ENCODE measurements around the gene NSUN2.
A peak's percentile ranks its signal among the peaks of the same experiment; 100 is the strongest.

The NSUN2 gene

GRCh38 chr5:6590581-6590980, 42.3 kb downstream of the NSUN2 start:
- no peak overlapping the region for H3K27ac ChIP-seq (ENCODE audit: low read depth, low read length)
- no peaks in the 10 kb centered on the region for H3K27me3 ChIP-seq (ENCODE audit: control insufficient read depth in 1 of 2, insufficient read depth in 2 of 2, low read length in 2 of 2)
- H3K9me3 ChIP-seq (ENCODE audit: low read length): no peaks in the 10 kb centered on the region
- H3K36me3 ChIP-seq (ENCODE audit: insufficient read depth, low read length): no peaks in the 10 kb centered on the region
- no peaks in the 10 kb centered on the region for H3K4me1 ChIP-seq (ENCODE audit: insufficient read depth, low read length)
- no peak overlapping the region for H3K9ac ChIP-seq (ENCODE audit: low read length)
- H3K4me3 ChIP-seq (ENCODE audit: low read depth in 1 of 2, low read length in 2 of 2): no peak overlapping the region

- no peak overlapping the region for H3K4me3 ChIP-seq (ENCODE audit: low read depth in 1 of 2, low read length in 2 of 2)
- H3K27me3 ChIP-seq (ENCODE audit: control insufficient read depth in 1 of 2, insufficient read depth in 2 of 2, low read length in 2 of 2): peaks cover 0 to 3% of the 10 kb centered on the region in 2 donors
- no peak overlapping the region for H3K9ac ChIP-seq (ENCODE audit: low read length)
- H3K9me3 ChIP-seq (ENCODE audit: low read length): no peaks in the 10 kb centered on the region
- no peaks in the 10 kb centered on the region for H3K4me1 ChIP-seq (ENCODE audit: insufficient read depth, low read length)
- no peak overlapping the region for H3K27ac ChIP-seq (ENCODE audit: low read depth, low read length)
- H3K36me3 ChIP-seq (ENCODE audit: insufficient read depth, low read length): no peaks in the 10 kb centered on the region
These were observed 45.7 kb downstream of the NSUN2 start for GRCh38 chr5:6587171-6587570.

- H3K27me3 ChIP-seq (ENCODE audit: control insufficient read depth in 1 of 2, insufficient read depth in 2 of 2, low read length in 2 of 2): peaks cover 0 to 3% of the 10 kb centered on the region in 2 donors
- no peaks in the 10 kb centered on the region for H3K36me3 ChIP-seq (ENCODE audit: insufficient read depth, low read length)
- no peak overlapping the region for H3K27ac ChIP-seq (ENCODE audit: low read depth, low read length)
- no peaks in the 10 kb centered on the region for H3K4me1 ChIP-seq (ENCODE audit: insufficient read depth, low read length)
- H3K9me3 ChIP-seq (ENCODE audit: low read length): no peaks in the 10 kb centered on the region
- H3K9ac ChIP-seq (ENCODE audit: low read length): no peak overlapping the region
- H3K4me3 ChIP-seq (ENCODE audit: low read depth in 1 of 2, low read length in 2 of 2): no peak overlapping the region
These were observed 46.2 kb downstream of the NSUN2 start for GRCh38 chr5:6586647-6587042.

- no peak overlapping the region for H3K4me3 ChIP-seq (ENCODE audit: low read depth in 1 of 2, low read length in 2 of 2)
- H3K27me3 ChIP-seq (ENCODE audit: control insufficient read depth in 1 of 2, insufficient read depth in 2 of 2, low read length in 2 of 2): peaks cover 0 to 3% of the 10 kb centered on the region in 2 donors
- no peaks in the 10 kb centered on the region for H3K36me3 ChIP-seq (ENCODE audit: insufficient read depth, low read length)
- no peaks in the 10 kb centered on the region for H3K9me3 ChIP-seq (ENCODE audit: low read length)
- H3K4me1 ChIP-seq (ENCODE audit: insufficient read depth, low read length): no peaks in the 10 kb centered on the region
- no peak overlapping the region for H3K27ac ChIP-seq (ENCODE audit: low read depth, low read length)
- H3K9ac ChIP-seq (ENCODE audit: low read length): no peak overlapping the region
These were observed 46.8 kb downstream of the NSUN2 start for GRCh38 chr5:6585939-6586646.

GRCh38 chr5:6585168-6585567, 47.7 kb downstream of the NSUN2 start:
- H3K4me3 ChIP-seq (ENCODE audit: low read depth in 1 of 2, low read length in 2 of 2): no peak overlapping the region

GRCh38 chr5:6584727-6585126, 48.1 kb downstream of the NSUN2 start:
- no peaks in the 10 kb centered on the region for H3K4me1 ChIP-seq (ENCODE audit: insufficient read depth, low read length)
- no peak overlapping the region for H3K4me3 ChIP-seq (ENCODE audit: low read depth in 1 of 2, low read length in 2 of 2)
- H3K27me3 ChIP-seq (ENCODE audit: control insufficient read depth in 1 of 2, insufficient read depth in 2 of 2, low read length in 2 of 2): peaks cover 0 to 3% of the 10 kb centered on the region in 2 donors
- no peaks in the 10 kb centered on the region for H3K9me3 ChIP-seq (ENCODE audit: low read length)
- no peak overlapping the region for H3K9ac ChIP-seq (ENCODE audit: low read length)
- no peaks in the 10 kb centered on the region for H3K36me3 ChIP-seq (ENCODE audit: insufficient read depth, low read length)
- no peak overlapping the region for H3K27ac ChIP-seq (ENCODE audit: low read depth, low read length)

More at GRCh38 chr5:6585168-6585567, 47.7 kb downstream of the NSUN2 start:
- Histone ChIP-seq H3K4me1 (ENCODE audit: insufficient read depth, low read length) (no peaks in the 10 kb centered on the region), H3K27me3 (ENCODE audit: control insufficient read depth in 1 of 2, insufficient read depth in 2 of 2, low read length in 2 of 2) (peaks cover 0 to 3% of the 10 kb centered on the region in 2 donors), H3K9ac (ENCODE audit: low read length) (no peak overlapping the region), H3K36me3 (ENCODE audit: insufficient read depth, low read length) (no peaks in the 10 kb centered on the region), H3K9me3 (ENCODE audit: low read length) (no peaks in the 10 kb centered on the region), H3K27ac (ENCODE audit: low read depth, low read length) (no peak overlapping the region)

GRCh38 chr5:6584101-6584645, 48.7 kb downstream of the NSUN2 start:
- H3K27me3 ChIP-seq (ENCODE audit: control insufficient read depth in 1 of 2, insufficient read depth in 2 of 2, low read length in 2 of 2): peaks cover 0 to 3% of the 10 kb centered on the region in 2 donors
- no peak overlapping the region for H3K27ac ChIP-seq (ENCODE audit: low read depth, low read length)
- no peak overlapping the region for H3K9ac ChIP-seq (ENCODE audit: low read length)
- H3K4me3 ChIP-seq (ENCODE audit: low read depth in 1 of 2, low read length in 2 of 2): no peak overlapping the region
- no peaks in the 10 kb centered on the region for H3K9me3 ChIP-seq (ENCODE audit: low read length)
- H3K36me3 ChIP-seq (ENCODE audit: insufficient read depth, low read length): no peaks in the 10 kb centered on the region
- no peaks in the 10 kb centered on the region for H3K4me1 ChIP-seq (ENCODE audit: insufficient read depth, low read length)

GRCh38 chr5:6583049-6583880, 49.6 kb downstream of the NSUN2 start:
- H3K4me3 ChIP-seq (ENCODE audit: low read depth in 1 of 2, low read length in 2 of 2): peak overlapping the region; percentile 47 to 57
- H3K4me1 ChIP-seq (ENCODE audit: insufficient read depth, low read length): no peaks in the 10 kb centered on the region
- H3K9me3 ChIP-seq (ENCODE audit: low read length): no peaks in the 10 kb centered on the region
- no peak overlapping the region for H3K9ac ChIP-seq (ENCODE audit: low read length)
- no peaks in the 10 kb centered on the region for H3K36me3 ChIP-seq (ENCODE audit: insufficient read depth, low read length)
- no peak overlapping the region for H3K27ac ChIP-seq (ENCODE audit: low read depth, low read length)
- peaks cover 0 to 3% of the 10 kb centered on the region in 2 donors for H3K27me3 ChIP-seq (ENCODE audit: control insufficient read depth in 1 of 2, insufficient read depth in 2 of 2, low read length in 2 of 2)

- Histone ChIP-seq H3K9me3 (ENCODE audit: low read length) (no peaks in the 10 kb centered on the region), H3K4me1 (ENCODE audit: insufficient read depth, low read length) (no peaks in the 10 kb centered on the region), H3K4me3 (ENCODE audit: low read depth in 1 of 2, low read length in 2 of 2) (peak overlapping the region in 1 of 2 donors; percentile 47), H3K36me3 (ENCODE audit: insufficient read depth, low read length) (no peaks in the 10 kb centered on the region), H3K27me3 (ENCODE audit: control insufficient read depth in 1 of 2, insufficient read depth in 2 of 2, low read length in 2 of 2) (peaks cover 0 to 3% of the 10 kb centered on the region in 2 donors), H3K9ac (ENCODE audit: low read length) (no peak overlapping the region), H3K27ac (ENCODE audit: low read depth, low read length) (no peak overlapping the region)
These were observed 50.3 kb downstream of the NSUN2 start for GRCh38 chr5:6582507-6583048.

GRCh38 chr5:6581559-6582426, 51.1 kb downstream of the NSUN2 start:
- H3K9me3 ChIP-seq (ENCODE audit: low read length): no peaks in the 10 kb centered on the region
- no peak overlapping the region for H3K27ac ChIP-seq (ENCODE audit: low read depth, low read length)
- no peak overlapping the region for H3K4me3 ChIP-seq (ENCODE audit: low read depth in 1 of 2, low read length in 2 of 2)
- H3K27me3 ChIP-seq (ENCODE audit: control insufficient read depth in 1 of 2, insufficient read depth in 2 of 2, low read length in 2 of 2): peaks cover 0 to 3% of the 10 kb centered on the region in 2 donors
- no peak overlapping the region for H3K9ac ChIP-seq (ENCODE audit: low read length)
- no peaks in the 10 kb centered on the region for H3K4me1 ChIP-seq (ENCODE audit: insufficient read depth, low read length)
- H3K36me3 ChIP-seq (ENCODE audit: insufficient read depth, low read length): no peaks in the 10 kb centered on the region
